ENCODE measurements around the gene LGR6.

- TF ChIP-seq CTCF (IDR thresholded peaks at IDR 0.05 in 4 of 5, conservative IDR thresholded peaks at IDR 0.05 in 1 of 5) (no peak), POLR2A (IDR thresholded peaks at IDR 0.05) (no peak)
Observed at GRCh38 chr1:202194328-202194648, 689 bp downstream of the LGR6 start.
